Stimulated activated naive CD8-positive, alpha-beta T cell treated with anti-CD3 and anti-CD28 coated beads, Interleukin-15, amount 100 ng/mL, for 72 hours (primary cell): Measurements from ENCODE around the gene TNRC18.
"Not testable (repeated sequence)": the region's sequence is repeated elsewhere in the genome, so short reads cannot be mapped to it uniquely, and the experiment has no call there.

Experiments
- ATAC-seq: fragments of 150-1000 bp; cut with Tn5 transposase; 2 replicates; pipeline ENCODE4 v1.10.0; 2021; ENCODE audit warnings: mild to moderate bottlenecking, moderate library complexity
- DNase-seq, 2 donors: peaks; one replicate each; pipeline ENCODE4 v3.0.0; 2021 to 2022
- H3K27ac Mint-ChIP-seq, 2 donors: one replicate each; pipeline ENCODE4 v1.8.0; 2022; ENCODE audit warnings: mild to moderate bottlenecking in 2 of 2, mixed read lengths in 2 of 2, moderate library complexity in 2 of 2
- H3K27me3 Mint-ChIP-seq: one replicate; pipeline ENCODE4 v1.8.0; 2022; ENCODE audit warnings: mixed read lengths
- H3K4me1 Mint-ChIP-seq: one replicate; pipeline ENCODE4 v1.8.0; 2022; ENCODE audit warnings: mild to moderate bottlenecking, mixed read lengths
- H3K4me3 Mint-ChIP-seq, 2 donors: one replicate each; pipeline ENCODE4 v1.8.0; 2022; ENCODE audit warnings: mild to moderate bottlenecking in 2 of 2, mixed read lengths in 2 of 2, moderate library complexity in 1 of 2
- H3K9me3 Mint-ChIP-seq, 2 donors: one replicate each; pipeline ENCODE4 v1.8.0; 2022; ENCODE audit warnings: mixed read lengths in 2 of 2

TNRC18 gene

GRCh38 chr7:5284304-5285281, 139.0 kb downstream of the TNRC18 start:
- peaks cover 23% of the 10 kb centered on the region for H3K27me3 Mint-ChIP-seq
- ATAC-seq (no peak), DNase-seq (no peak)
- no peaks in the 10 kb centered on the region for H3K4me1 Mint-ChIP-seq
- no peaks in the 10 kb centered on the region for H3K9me3 Mint-ChIP-seq
- no peak overlapping the region for H3K4me3 Mint-ChIP-seq
- H3K27ac Mint-ChIP-seq, result no peak overlapping the region

DNA sequence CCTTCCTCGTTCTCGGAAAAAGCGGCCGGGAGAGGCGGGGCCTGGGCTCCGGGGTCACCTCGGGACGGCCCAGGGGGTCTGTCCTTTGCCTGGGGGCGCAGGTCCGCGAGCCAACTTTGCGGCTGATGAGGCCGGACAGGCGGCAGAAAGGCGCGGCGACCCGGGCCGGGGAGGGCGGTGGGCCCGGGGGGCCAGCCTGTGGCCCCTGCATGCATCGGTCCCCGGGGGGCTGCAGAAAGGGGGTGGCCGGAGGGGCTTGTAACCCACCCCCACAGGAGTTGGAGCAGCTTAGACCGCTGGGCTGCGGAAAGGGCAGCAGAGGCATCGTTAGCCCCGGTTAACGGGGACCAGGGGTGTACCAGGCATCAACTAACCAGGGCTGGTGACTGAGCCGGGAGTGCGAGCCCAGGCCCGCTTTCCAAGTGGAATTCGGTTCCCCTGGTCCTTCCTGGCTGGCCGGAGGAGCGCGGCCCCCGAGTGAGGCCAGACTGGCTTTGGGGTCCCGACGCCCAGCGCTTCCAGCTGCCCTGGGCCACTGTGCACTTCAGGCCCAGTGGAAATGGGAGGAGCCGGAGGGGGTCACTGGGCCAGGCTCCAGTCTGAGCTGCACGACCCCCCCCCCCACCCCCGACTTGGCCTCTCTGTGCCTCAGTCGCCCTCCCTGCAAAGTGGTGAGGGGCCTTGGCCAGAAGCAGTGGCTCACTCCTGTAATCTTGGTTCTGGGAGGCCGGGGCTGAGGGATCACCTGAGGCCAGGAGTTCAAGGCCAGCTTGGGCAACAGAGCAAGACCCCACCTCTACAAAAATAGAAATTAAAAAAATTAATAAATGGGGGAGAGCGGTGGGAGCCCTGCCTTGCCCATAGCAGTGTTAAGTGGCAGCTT, 140.0 kb downstream of the TNRC18 start:
- Mint-ChIP-seq H3K4me3 (no peak overlapping the region), H3K27me3 (peaks cover 23% of the 10 kb centered on the region), H3K27ac (no peak overlapping the region), H3K9me3 (no peaks in the 10 kb centered on the region), H3K4me1 (no peaks in the 10 kb centered on the region)
- DNase-seq (no peak), ATAC-seq (peak; percentile 19)

GRCh38 chr7:5282543-5283316, 140.9 kb downstream of the TNRC18 start, which contains the start of gene SLC29A4:
Gene SLC29A4, plus strand, starts transcription at chr7:5282943. Its CDS starts 4,874 bp downstream, at chr7:5287817.
- peak; percentile 69 for ATAC-seq
- H3K27ac Mint-ChIP-seq, result no peak within 1 kb of the TSS
- no peaks in the 10 kb centered on the region for H3K4me1 Mint-ChIP-seq
- peaks cover 23% of the 10 kb centered on the region for H3K27me3 Mint-ChIP-seq
- DNase-seq, result no peak
- H3K9me3 Mint-ChIP-seq, result no peaks in the 10 kb centered on the region
- no peak within 1 kb of the TSS for H3K4me3 Mint-ChIP-seq

DNA sequence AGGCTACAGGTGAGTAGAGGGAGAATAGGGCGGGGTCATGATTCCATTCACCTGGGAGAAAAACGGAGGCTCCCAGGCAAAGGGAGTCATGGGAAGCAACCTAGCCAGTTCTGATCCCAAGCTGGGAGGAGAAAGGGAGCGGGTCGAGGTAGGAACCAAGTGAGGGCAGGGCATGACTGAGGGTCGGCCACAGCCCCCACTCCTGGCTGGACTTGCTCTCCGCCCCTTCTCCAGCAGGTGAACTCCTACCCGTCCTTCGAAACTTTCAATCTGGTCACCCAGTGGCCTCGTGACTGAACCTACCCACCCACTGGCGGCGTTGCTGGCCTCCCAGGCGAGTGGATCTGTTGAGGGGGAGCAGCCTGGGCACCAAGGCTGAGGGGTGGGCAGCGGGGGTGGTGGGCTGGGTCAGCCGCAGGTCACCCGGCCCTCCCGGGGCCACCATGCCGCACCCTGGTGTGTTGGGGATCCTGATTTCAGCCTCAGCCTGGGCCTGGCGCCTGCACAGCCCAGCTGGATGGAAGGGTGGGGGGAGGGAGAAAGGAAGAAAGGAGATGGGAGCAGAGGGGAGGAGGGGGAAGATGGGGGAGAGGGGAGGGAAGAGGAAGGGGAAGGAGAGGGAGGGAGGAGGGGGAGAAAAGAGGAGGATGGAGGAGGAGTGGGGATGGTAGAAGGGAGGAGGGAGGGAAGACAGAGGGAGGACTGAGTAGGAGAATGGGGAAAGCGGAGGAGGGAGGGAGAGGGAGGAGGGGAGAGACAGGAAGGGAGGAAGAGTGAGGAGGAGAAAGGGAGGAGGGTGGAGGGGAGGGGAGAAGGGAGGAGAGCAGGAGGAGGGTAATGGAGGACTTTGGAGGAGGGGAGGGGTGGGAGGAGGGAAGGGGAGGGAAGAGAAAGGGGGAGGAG, 141.8 kb downstream of the TNRC18 start:
- H3K27ac Mint-ChIP-seq, ATAC-seq, H3K9me3 Mint-ChIP-seq, DNase-seq, H3K4me1 Mint-ChIP-seq: not testable (repeated sequence)
- H3K4me3 Mint-ChIP-seq, result peak overlapping the region; percentile 26 to 61
- peaks cover 23% of the 10 kb centered on the region for H3K27me3 Mint-ChIP-seq

DNA sequence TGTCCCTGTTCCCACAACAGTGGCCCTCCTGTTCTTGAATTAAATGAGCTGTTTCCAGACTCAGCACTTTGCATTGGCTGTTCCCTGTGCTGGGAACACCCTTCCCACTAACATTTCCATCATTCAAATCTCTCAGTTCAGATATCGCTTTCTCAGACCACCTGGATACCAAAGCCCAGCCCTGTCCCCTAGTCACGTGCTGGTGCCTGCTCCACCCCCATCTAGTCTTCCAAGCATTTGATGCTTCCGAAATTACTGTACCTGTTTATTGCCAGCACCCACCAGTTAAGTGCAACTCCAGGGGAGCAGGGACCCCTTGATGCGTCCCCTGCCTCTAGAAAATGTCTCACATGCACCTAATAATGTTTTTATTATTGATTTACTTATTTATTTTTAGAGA, 143.9 kb downstream of the TNRC18 start:
- peaks cover 22% of the 10 kb centered on the region for H3K27me3 Mint-ChIP-seq
- DNase-seq (no peak), ATAC-seq (no peak)
- H3K9me3 Mint-ChIP-seq, result no peaks in the 10 kb centered on the region
- no peak overlapping the region for H3K27ac Mint-ChIP-seq
- no peak overlapping the region for H3K4me3 Mint-ChIP-seq
- no peaks in the 10 kb centered on the region for H3K4me1 Mint-ChIP-seq

- Mint-ChIP-seq H3K27ac (no peak overlapping the region), H3K4me3 (no peak overlapping the region), H3K4me1 (no peaks in the 10 kb centered on the region), H3K27me3 (peaks cover 13% of the 10 kb centered on the region), H3K9me3 (no peaks in the 10 kb centered on the region)
- DNase-seq (no peak), ATAC-seq (no peak)
Observed at GRCh38 chr7:5278766-5279165, 144.9 kb downstream of the TNRC18 start.

GRCh38 chr7:5276611-5277010, 147.0 kb downstream of the TNRC18 start:
- H3K9me3 Mint-ChIP-seq, result no peaks in the 10 kb centered on the region
- ATAC-seq (no peak), DNase-seq (no peak)
- H3K27ac Mint-ChIP-seq, result no peak overlapping the region
- H3K4me1 Mint-ChIP-seq, result no peaks in the 10 kb centered on the region
- H3K4me3 Mint-ChIP-seq, result no peak overlapping the region
- H3K27me3 Mint-ChIP-seq, result peaks cover 11% of the 10 kb centered on the region

GRCh38 chr7:5276123-5276522, 147.5 kb downstream of the TNRC18 start:
- H3K9me3 Mint-ChIP-seq, H3K4me3 Mint-ChIP-seq, ATAC-seq, H3K27ac Mint-ChIP-seq, DNase-seq, H3K4me1 Mint-ChIP-seq, H3K27me3 Mint-ChIP-seq: not testable (repeated sequence)

DNA sequence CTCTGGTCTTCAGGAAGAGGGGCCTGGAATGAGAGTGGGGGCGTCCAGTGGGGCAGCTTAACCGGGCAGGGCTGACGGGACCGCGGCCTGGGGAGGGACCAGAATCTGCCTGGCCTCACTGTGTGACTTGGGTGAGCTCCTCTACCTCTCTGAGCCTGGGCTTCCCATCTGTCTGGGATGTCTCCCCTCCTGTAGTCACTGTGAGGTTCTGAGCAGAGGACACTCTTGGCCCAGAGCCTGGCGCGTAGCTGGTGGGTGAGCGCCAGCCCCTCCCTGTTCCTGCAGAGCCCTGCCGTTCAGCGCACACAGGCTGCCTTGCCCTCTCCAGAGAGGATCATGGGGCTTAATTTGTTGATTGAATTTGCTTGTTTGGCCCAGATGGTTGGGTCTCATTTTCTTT, 148.1 kb downstream of the TNRC18 start:
- ATAC-seq, result peak; percentile 20

GRCh38 chr7:5274985-5275431, 148.6 kb downstream of the TNRC18 start:
- not testable (repeated sequence) for H3K4me1 Mint-ChIP-seq, ATAC-seq, H3K9me3 Mint-ChIP-seq, DNase-seq, H3K4me3 Mint-ChIP-seq, H3K27me3 Mint-ChIP-seq
- peak overlapping the region in 1 of 2 donors; percentile 9 for H3K27ac Mint-ChIP-seq

More for the DNA sequence above, 148.1 kb downstream of the TNRC18 start:
- H3K27ac Mint-ChIP-seq, H3K4me1 Mint-ChIP-seq, H3K27me3 Mint-ChIP-seq, DNase-seq, H3K4me3 Mint-ChIP-seq, H3K9me3 Mint-ChIP-seq: not testable (repeated sequence)

- Mint-ChIP-seq H3K4me1 (no peaks in the 10 kb centered on the region), H3K27me3 (no peaks in the 10 kb centered on the region), H3K27ac (no peak overlapping the region), H3K9me3 (no peaks in the 10 kb centered on the region), H3K4me3 (no peak overlapping the region)
- DNase-seq, result no peak
- ATAC-seq, result no peak
Observed at GRCh38 chr7:5274441-5274840, 149.2 kb downstream of the TNRC18 start.

DNA sequence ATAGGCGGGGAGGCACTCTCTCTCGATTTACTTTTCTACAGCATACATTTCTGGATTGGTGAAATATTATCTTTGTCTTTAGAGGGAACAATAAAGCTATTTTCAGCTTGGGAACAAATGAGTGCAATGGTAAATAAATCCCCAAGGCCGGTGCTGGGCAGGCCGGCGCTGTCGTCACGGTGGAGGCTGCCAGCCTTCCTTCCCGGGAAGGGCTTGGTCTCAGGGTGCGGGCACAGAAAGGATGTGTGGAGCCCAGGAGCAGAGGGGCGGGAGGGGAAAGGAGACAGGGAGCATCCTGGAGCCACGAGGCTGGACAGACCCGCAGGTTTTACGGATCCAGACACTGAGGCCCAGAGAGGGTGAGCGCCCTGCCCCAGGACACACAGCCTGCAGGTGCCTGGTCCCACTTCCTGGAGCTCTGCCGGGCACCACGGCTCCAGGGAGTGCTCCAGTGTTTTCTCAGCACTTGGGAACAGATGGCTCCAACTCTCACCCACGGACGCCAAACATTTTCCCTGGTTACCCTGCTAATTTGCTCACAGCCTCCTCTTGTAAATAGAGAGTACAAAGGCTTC, 149.7 kb downstream of the TNRC18 start:
- H3K27ac Mint-ChIP-seq, ATAC-seq: not testable (repeated sequence)

DNA sequence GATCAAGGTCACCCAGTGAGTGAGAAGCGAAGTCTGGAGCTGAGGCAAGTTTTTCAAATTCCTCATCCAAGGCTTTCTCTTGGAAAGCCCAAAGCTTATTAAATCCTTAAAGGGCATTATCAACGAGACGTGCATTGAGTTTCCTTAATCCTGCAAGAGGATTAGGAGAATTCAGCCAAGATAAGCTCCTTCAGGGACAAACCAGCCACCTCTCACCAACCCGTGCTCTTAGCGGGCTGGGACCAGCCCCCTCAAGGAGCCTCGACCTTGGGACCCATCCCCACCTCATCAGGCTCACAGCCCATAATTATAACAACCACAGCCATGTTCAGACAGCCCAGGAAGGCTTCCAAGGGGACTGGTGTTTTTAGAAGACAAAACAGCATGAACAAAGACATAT, 152.8 kb downstream of the TNRC18 start:
- peaks cover 3% of the 10 kb centered on the region for H3K27me3 Mint-ChIP-seq
- no peaks in the 10 kb centered on the region for H3K9me3 Mint-ChIP-seq
- H3K4me3 Mint-ChIP-seq, result no peak overlapping the region
- ATAC-seq (no peak), DNase-seq (no peak)
- H3K4me1 Mint-ChIP-seq, result no peaks in the 10 kb centered on the region
- H3K27ac Mint-ChIP-seq, result no peak overlapping the region

More for the DNA sequence above, 149.7 kb downstream of the TNRC18 start:
- not testable (repeated sequence) for H3K9me3 Mint-ChIP-seq, H3K27me3 Mint-ChIP-seq, H3K4me3 Mint-ChIP-seq, H3K4me1 Mint-ChIP-seq, DNase-seq
